H54 (cell line): ENCODE data around the gene OAS1.

Source experiments
- DNase-seq: peaks from one replicate; pipeline ENCODE4 v3.0.0; 2011; ENCODE audit warnings: low spot score, mixed read lengths; ENCODE audit not compliant: insufficient read length
- FAIRE-seq: peaks from 3 replicates; lab custom pipeline; 2011; peaks lifted over from hg19 to GRCh38; lab: Jason Lieb, UNC
- POLR2A ChIP-seq: IDR thresholded peaks from 2 replicates; pipeline ENCODE4 v1.6.1; 2011; ENCODE audit warnings: low read depth, mild to moderate bottlenecking, low read length

Gene OAS1

DNA sequence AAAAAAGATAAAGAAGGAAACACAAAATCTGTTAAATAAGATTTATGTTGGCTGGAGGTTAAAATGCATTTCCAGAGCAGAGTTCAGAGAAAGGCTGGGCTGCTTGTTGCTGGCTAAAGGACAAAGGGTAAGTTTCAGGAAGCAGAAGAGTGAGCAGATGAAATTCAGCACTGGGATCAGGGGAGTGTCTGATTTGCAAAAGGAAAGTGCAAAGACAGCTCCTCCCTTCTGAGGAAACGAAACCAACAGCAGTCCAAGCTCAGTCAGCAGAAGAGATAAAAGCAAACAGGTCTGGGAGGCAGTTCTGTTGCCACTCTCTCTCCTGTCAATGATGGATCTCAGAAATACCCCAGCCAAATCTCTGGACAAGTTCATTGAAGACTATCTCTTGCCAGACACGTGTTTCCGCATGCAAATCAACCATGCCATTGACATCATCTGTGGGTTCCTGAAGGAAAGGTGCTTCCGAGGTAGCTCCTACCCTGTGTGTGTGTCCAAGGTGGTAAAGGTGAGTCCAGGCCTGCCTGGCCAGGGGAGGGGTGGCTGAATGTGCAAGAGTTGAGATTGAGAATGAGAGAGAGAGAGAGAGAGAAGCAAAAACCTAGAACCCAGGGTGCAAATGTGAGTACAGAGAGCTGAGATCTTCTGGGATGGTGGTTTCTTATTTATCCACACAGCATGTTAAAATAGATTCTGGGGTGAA lies at the start of gene OAS1:
OAS1 (plus strand) TSS at position 251 of the 703 bp plus-strand sequence; CDS start at position 329, 78 bp downstream.
- no peak for TF ChIP-seq POLR2A
- peak; percentile 86 for FAIRE-seq
- DNase-seq = peak; percentile 54

DNA sequence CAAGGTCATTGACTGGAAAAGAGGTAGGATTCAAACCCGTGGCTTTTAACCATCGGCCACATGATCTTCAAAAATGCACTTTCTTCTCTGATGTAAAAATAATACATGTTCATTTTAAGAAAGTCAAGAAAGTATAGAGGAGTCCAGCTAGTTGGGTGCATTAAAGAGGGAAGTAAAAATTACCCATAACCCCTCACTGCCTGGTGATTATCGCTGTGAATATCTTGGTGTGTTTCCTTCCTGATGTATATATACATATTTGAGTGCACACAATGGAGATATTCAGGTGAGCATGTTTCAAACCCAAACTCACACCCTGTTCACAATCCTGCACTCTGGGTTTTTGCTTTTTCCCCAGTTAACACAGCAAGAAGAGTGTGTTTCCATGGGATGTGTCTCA lies 47.5 kb upstream of the OAS1 start:
- no peak for DNase-seq
- no peak for FAIRE-seq
- no peak for TF ChIP-seq POLR2A

GRCh38 chr12:112860181-112860580 lies 46.6 kb upstream of the OAS1 start:
- TF ChIP-seq POLR2A = no peak
- DNase-seq (no peak), FAIRE-seq (no peak)

- no peak for TF ChIP-seq POLR2A
- FAIRE-seq = no peak
- no peak for DNase-seq
These were observed 45.5 kb upstream of the OAS1 start for GRCh38 chr12:112861284-112861683.

GRCh38 chr12:112862636-112863290 lies 44.0 kb upstream of the OAS1 start:
- FAIRE-seq (no peak), DNase-seq (no peak)
- TF ChIP-seq POLR2A = no peak

DNA sequence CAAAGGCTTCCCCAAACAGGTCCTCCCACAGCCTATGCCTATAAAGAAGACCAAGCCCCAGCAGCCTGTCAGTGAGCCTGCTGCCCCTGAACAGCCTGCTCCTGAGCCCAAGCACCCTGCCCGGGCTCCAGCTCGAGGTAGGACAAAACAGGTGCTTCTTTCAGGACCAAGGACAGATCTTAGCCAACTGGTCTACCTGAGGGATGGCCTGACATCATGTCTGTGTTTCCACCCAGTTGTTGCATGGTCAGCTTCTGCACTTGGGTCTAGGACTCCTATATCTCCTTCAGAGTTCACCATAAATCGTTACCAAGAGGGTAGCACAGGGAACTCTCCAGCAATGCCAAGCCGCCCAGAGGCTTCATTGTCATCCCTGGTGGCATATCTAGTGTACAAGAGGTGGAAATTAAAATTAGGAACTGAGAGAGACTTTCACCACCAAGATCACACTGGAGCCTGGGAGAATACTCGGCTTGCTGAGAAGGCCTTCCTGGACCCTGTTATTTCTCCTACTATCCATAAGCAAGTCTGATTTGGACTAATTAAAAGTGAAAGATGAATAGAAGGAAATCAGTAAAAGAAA lies 38.2 kb upstream of the OAS1 start:
- FAIRE-seq (no peak), DNase-seq (no peak)
- TF ChIP-seq POLR2A = no peak

DNA sequence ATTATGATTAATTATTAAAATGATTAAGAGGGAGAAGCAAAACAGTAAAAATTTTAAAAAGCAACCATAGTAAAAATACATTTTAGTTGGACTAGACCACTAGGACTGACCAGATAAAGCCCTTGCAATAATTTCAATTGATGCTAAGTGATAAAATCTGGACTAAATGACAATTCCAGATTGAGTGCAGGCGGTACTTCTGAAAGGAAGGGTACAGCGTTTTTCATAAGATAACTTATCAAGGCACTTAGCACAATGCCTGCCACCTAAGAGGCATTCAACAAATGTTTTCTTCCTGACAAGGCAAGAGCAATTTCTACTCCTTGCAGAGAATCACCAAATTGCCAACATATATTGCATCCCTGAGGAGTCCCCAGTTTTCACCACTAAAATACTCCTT lies 37.7 kb upstream of the OAS1 start:
- FAIRE-seq (no peak), DNase-seq (no peak)
- TF ChIP-seq POLR2A = no peak

DNA sequence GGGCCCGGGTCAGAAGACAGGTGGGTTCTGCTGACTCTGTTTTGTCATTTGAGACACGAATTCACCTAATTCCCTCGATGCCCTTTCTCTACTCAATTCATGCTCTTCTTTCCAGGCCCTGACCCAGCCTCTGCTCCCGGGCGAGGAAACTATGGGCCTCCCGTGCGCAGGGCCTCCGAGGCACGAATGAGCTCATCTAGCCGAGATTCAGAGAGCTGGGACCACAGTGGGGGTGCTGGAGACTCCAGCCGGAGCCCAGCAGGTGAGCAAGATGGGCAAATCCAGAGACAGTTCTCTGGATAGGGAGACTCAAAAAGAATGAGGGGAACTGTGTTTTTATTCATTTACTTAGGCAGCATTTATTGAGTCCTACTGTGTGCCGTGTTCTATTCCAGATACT lies 37.0 kb upstream of the OAS1 start:
- FAIRE-seq (no peak), DNase-seq (no peak)
- TF ChIP-seq POLR2A = no peak

- DNase-seq (no peak), FAIRE-seq (no peak)
- TF ChIP-seq POLR2A = no peak
These were observed 36.3 kb upstream of the OAS1 start for GRCh38 chr12:112870267-112870980.

DNA sequence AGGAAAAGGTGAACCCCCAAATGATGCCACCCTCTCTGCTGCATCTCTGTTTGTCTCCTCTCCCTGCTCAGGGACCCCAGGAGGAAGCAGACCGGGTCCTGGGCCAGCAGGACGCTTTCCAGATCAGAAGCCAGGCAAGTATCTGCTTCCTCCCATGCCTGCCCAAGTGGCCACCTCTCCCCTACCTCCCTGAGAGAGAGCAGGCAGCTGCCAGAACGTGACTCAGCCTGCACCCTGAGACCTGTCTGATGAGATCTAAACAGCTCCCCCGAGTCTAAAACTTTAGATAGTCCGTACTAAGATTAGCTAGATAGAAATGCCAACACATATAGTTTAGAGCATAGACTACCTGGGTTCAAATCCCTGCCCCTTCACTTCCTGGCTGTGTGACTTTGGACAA lies 31.2 kb upstream of the OAS1 start:
- FAIRE-seq (no peak), DNase-seq (no peak)
- no peak for TF ChIP-seq POLR2A

DNA sequence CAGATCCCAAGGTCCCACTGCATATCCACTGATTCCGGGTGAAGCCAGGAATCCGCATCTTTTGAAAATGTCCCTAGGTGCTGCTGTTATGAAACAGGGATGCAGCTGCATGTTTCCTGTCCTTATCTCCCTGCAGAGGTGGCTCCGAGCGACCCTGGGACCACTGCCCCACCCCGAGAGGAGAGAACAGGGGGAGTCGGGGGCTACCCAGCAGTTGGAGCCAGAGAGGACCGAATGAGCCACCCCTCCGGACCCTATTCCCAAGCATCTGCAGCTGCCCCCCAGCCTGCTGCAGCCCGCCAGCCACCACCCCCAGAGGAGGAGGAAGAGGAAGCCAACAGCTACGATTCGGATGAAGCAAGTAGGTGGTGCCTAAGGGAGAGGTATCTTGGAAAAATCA lies 30.3 kb upstream of the OAS1 start:
- no peak for FAIRE-seq
- no peak for DNase-seq
- TF ChIP-seq POLR2A = no peak

GRCh38 chr12:112877006-112877405 lies 29.8 kb upstream of the OAS1 start:
- FAIRE-seq (no peak), DNase-seq (no peak)
- no peak for TF ChIP-seq POLR2A

DNA sequence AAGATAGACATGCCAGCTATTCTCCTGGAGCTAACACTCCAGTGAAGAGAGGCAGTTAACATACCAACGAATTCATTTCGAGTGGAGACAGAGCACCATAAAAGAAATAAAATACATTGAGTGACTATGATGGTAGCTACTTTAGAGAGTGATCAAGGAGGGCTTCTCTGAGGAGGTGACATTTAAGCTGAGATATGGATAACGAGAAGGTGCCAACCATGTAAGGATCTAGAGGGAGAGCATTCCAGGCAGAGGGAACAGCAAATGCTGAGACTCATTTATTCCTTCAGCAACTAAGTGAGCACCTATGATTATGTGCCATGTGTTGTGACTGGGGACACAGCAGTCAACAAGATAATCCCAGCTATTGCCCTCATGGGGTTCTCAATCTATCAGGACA lies 28.3 kb upstream of the OAS1 start:
- DNase-seq (no peak), FAIRE-seq (no peak)
- no peak for TF ChIP-seq POLR2A

DNA sequence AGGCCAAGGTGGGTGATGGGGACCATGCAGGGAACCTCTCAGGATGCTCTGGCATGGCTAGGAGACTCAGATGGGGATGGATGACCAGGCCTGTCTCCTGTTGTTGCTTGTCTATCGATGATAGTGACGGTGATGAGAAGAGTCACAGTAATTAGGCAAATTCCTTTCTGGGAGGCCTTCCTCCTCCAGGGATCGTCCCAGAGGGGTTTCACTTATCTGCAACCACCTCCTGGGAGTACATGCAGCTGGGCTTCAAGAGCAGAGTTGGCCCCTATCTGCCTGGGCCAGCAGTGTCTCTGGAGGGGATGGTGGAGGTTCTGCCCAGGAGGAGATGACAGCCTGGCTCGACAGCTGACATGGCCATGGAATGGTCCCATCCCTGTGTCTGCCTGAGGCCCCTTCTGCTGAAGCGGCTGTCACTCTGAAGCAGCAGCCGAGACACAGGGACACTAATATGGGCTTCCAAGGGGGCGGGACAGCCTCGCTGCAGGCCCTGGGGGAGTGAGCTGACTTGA lies 27.5 kb upstream of the OAS1 start:
- no peak for TF ChIP-seq POLR2A
- DNase-seq (no peak), FAIRE-seq (no peak)

- no peak for TF ChIP-seq POLR2A
- DNase-seq = no peak
- no peak for FAIRE-seq
These were observed 25.2 kb upstream of the OAS1 start for GRCh38 chr12:112881602-112882001.
